ENCODE measurements around the gene FGF14.

DNA sequence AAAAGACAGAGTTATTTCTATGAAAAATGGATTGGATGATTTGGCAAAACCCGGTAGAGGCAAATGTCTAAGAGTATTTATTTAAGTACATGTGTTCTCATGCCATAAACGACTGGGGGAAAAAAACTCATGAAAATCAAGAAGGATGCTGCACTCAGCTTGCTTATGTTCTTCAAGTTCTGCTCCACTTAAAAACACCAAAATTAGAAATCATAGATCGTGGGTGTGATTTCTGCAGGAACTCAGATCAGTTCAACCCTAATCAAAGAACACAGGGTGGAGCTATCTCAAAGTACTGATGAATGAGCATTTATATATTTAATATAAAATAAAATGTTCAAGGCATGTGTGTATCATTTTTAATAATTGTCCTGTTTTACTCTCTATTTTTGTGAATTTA lies 103.8 kb downstream of the FGF14 start:
- TF ChIP-seq, protein P1, sequence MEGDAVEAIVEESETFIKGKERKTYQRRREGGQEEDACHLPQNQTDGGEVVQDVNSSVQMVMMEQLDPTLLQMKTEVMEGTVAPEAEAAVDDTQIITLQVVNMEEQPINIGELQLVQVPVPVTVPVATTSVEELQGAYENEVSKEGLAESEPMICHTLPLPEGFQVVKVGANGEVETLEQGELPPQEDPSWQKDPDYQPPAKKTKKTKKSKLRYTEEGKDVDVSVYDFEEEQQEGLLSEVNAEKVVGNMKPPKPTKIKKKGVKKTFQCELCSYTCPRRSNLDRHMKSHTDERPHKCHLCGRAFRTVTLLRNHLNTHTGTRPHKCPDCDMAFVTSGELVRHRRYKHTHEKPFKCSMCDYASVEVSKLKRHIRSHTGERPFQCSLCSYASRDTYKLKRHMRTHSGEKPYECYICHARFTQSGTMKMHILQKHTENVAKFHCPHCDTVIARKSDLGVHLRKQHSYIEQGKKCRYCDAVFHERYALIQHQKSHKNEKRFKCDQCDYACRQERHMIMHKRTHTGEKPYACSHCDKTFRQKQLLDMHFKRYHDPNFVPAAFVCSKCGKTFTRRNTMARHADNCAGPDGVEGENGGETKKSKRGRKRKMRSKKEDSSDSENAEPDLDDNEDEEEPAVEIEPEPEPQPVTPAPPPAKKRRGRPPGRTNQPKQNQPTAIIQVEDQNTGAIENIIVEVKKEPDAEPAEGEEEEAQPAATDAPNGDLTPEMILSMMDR (IDR thresholded peaks at IDR 0.05), result no peak
- TF ChIP-seq POLR2A (IDR thresholded peaks at IDR 0.05) (no peak), EP300 (IDR thresholded peaks at IDR 0.05; ENCODE audit: low read depth) (no peak)
